HG03457 (cell line): ENCODE measurements around the gene GSN.
"Not testable (repeated sequence)": the region's sequence is repeated elsewhere in the genome, so short reads cannot be mapped to it uniquely, and the experiment has no call there.

ENCODE experiments used
- ATAC-seq: cut with Tn5 transposase; IDR thresholded peaks from one replicate; pipeline ENCODE4 v1.9.1; 2021; ENCODE audit warnings: moderate number of reproducible peaks; ENCODE audit not compliant: unreplicated experiment

GSN gene

GRCh38 chr9:121286973-121287741, 19.2 kb downstream of the GSN start:
- no peak for ATAC-seq

GRCh38 chr9:121288673-121289025, 20.7 kb downstream of the GSN start:
- ATAC-seq = no peak

- ATAC-seq = no peak
Observed at GRCh38 chr9:121289026-121289771, 21.2 kb downstream of the GSN start.

DNA sequence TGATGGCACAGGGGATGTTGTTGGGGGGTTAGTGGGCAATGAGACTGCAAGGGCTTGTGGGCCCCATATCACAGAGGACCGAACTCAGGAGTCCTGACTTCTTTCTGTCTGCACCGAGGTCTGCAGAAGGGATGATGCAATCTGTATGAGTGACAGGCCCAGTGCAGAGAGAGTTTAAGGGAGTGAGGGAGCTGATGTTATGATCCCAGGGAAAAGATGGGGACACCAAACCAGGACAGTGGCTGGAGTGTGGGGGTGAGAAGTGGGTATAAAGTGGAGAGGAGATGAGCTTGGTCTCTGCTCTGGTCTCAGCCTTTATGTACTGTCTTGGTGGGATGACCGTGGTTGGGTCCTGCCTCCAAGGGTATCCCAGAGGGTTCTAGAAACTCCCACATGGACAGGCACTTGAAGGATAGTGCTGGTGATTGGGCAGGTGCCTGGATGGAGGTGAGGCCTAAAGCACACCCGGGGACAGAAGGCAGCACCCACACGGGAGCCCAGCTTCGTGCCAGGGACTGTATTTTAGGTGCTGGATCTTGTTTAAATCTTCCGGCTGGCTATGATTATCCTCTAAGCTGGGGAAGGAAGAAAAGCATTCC, 21.9 kb downstream of the GSN start:
- ATAC-seq = no peak

GRCh38 chr9:121291536-121291935, 23.6 kb downstream of the GSN start:
- not testable (repeated sequence) for ATAC-seq

DNA sequence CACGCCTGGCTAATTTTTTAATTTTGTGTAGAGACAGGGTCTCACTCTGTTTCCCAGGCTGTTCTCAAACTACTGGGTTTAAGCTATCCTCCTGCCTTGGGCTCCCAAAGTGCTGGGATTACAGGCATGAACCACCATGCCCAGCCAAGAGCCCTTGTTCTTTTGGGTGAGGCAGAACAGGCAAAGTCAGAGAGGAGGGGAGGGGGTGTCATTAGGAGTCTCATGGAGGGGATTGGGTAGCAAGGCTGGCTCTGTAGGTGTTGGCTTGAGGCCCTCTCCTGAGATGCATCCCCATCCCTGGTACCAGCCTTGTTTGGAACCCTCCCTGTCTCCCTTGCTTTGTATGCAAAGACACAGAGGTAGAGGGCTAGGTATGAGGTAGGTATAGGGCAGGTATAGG, 24.1 kb downstream of the GSN start:
- no peak for ATAC-seq

DNA sequence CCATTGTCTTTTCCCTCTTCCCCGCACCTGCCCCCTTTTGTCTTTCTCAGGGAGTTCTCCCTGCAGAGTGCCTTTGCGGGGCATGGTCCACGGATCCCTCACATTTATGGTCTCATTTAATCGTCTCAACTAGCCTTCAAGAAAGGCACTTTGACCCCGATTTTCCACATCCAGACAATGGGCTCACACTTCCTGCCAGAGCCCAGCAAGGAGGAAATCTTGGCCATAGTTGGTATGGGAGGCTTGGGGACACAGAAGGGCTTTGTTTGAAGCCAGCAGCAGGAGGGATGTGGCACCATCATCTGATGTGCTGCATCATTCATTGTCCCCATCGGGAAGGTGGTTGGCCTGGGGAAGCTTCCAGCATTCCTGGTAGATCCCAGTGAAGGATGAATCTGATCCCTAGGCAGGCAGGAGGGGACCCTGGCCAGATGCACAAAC, 24.9 kb downstream of the GSN start:
- ATAC-seq = no peak

GRCh38 chr9:121294151-121294743, 26.3 kb downstream of the GSN start:
- no peak for ATAC-seq

DNA sequence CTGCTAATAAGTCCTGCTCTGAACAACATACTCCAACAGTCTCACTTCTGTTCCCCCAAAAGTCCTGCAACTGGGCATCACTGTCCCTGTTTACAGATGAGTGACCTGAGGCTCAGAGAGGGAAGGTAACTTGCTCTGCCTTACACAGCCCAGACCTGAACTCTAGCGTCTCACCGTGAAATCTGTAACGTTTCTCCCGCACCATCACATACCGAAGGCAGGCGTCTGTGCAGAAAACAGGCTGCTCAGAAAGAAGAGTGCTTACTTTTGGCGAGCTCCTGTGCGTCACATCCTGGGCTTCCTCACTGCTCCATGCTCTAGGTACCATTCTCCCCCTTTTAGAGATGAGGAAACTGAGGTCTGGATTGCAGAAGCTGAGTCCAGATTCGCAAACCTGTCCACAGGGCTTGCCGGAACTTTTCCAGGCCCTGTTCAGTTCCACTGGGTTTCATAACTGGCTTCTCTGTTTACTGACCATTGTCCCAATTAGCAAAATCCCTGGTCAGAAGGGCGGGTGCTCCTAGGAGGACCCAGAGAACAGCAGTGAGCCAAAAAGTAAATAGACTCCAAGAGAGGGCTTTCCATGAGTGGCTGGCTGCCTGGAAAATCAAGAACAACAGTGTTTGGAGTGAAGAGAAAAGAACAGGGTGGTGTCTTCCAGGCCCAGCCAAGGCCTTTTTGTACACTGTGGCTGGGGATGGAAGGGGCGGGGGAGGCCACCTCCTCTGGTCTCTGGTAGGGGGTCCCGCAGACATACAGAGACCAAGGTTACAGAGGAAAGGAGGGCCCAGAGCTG, 27.1 kb downstream of the GSN start:
- ATAC-seq = no peak

- ATAC-seq = no peak
Observed at GRCh38 chr9:121295662-121296191, 27.8 kb downstream of the GSN start.

DNA sequence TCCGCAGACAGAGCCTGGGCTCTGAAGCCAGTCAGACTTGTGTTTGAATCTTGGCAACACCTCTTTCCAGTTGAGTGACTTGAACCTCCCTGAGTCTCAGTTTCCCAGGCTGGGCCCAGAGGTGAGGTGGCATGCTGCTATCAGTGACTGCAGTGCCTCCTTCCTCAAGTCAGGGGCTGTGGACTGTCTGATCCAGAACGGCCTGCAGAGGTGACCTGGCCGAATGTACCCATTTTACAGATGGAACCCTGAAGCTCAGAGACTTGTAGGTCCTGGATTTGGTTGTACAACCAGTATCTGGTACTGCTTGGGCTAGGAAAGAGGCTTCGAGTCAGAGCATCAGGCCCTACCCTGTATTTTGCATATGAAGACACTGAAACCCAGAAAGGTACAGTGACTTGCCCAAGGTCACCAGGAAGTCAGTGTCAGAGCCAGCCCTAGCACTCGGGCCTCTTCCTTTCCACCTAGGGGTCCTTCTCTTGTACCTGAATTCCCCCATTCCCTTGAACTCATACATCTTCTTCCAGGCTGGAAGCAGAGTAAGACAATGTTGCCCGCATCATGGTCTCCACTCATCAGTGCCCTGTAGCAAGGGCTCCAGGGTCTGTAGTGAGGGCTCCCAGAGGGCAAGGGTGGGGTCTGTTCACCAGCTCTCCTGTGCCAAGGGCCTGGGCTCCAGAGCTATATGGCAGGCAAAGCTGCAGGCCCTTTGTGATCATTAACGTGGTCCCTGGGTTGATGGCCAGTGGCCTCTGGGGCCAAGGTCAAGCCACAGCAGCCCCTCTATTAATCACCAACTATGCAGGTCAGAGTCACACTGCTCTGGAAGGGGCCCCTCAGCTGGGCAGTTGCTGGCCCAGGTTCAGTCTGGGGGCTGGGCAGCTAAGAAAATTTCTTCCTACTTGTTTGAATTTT, 28.5 kb downstream of the GSN start:
- no peak for ATAC-seq

DNA sequence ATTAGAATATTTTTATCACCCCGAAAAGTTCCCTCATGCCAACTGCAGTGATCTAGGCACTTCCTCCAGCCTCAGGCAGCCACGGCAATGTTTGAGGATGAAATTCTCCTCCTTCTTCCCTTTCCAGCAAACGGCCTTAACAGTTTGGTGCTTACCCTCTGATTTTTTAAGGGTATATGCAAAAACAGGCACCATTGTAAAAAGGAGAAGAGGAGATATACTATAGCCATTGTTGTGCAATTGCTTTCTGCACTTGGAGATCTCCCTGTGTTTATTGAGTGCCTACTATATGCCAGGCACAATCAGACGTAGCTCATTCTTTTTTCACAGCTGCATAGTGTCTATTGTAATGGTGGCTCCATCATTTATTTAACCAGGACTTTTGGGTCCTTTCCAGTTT, 29.4 kb downstream of the GSN start:
- ATAC-seq = no peak

DNA sequence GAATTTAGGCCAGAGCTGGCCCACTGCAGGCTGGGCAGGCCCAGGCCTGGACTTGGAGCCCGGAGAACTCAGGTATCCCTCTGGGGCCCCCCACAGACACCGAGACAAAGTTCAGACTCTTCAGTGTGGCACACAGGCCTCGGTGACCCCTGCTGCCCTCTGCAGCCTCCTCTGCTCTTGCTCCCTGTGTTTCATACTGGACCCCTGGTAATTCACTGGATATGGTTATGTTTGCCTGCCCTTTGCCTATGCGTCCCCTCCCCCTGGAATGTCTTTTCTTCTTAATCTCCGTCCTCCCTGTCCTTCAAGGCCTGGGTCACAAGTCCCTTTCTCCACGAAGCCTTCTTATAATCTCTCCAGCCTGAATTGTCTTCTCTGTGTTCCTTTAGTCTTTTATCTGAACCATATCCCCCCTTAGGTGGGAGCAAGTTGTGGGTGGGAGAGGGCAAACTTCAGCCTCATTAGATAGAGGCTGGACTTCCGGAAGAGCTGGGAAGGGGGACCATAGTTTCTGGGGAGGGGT, 30.1 kb downstream of the GSN start:
- ATAC-seq = no peak

- no peak for ATAC-seq
Observed at GRCh38 chr9:121298689-121299466, 30.9 kb downstream of the GSN start.

GRCh38 chr9:121299467-121300282, 31.7 kb downstream of the GSN start:
- ATAC-seq = no peak

DNA sequence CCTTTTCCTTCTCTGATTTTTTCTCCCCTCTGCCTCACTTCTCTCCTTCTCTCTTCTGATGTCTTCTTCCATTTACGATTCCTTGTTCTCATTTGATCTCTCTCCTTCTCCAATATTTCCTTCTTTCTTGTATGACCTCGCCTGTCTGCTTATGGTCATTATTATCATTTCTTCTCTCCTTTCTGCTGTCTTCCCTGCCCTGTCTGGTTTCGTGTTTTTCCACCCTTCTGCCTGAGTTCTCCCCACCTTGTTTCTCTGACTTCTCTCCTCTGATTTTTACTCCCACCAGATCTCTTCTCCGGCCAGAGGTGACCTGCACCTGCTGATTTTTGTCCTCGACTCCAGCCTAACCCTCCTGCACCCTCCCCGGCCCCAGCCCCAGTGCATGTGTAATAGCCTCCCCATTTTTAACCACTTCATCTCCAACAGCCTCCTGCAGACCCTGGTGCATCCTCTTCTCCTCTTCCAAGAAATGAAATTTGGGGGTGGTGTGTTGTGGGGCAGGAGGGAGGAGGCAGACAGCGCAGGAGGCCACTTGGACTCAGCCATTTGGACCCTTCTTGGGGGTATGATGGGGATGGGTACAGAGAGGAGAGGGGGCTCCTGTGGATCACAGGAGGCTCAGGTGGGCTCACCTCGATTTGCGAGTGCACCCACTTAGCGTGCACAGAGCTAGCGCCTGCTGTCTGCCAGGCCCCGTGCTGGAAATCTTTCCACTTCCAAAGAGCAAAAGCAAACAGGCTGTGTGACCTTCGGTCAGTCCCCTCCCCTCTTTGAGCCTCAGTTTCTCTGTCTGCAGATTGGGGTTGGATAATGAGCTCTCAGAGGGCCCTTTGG, 32.5 kb downstream of the GSN start:
- no peak for ATAC-seq

GRCh38 chr9:121301881-121302286, 33.9 kb downstream of the GSN start:
- ATAC-seq = no peak
